Transverse colon (tissue), 3 donors: Measurements from ENCODE around the gene CACNA1E.
A peak's percentile ranks its signal among the peaks of the same experiment; 100 is the strongest.

ENCODE experiments used
- CTCF ChIP-seq, 5 experiments: fragments of 200-600 bp in 3 of 5; fragments of 450-650 bp in 2 of 5; sonication (generic) in 3 of 5; IDR thresholded peaks; 1 replicate in 2 of 5; 2 replicates in 3 of 5; pipeline ENCODE4 v1.5.1; 2016 to 2017; ENCODE audit warnings: antibody characterized with exemption in 5 of 5, inconsistent platforms in 3 of 5, mild to moderate bottlenecking in 2 of 5, moderate library complexity in 1 of 5
- POLR2A ChIP-seq: fragments of 450-650 bp; IDR thresholded peaks from one replicate; pipeline ENCODE4 v1.6.1; 2016; ENCODE audit warnings: antibody characterized with exemption, mild to moderate bottlenecking, moderate library complexity

- TF ChIP-seq POLR2A (no peak), CTCF (IDR thresholded peaks at IDR 0.05) (peak; percentile 22 to 62 (median 45))
Measured at GRCh38 chr1:181676269-181676668, 193.0 kb downstream of the CACNA1E start.
